NCI-H146 (cell line): Measurements from ENCODE around the gene UACA.
"Not testable (repeated sequence)": the region's sequence is repeated elsewhere in the genome, so short reads cannot be mapped to it uniquely, and the experiment has no call there.

Source experiments
- DNase-seq: peaks from one replicate; lab custom pipeline; 2025; lab: John Stamatoyannopoulos, UW

Gene UACA, protein sequence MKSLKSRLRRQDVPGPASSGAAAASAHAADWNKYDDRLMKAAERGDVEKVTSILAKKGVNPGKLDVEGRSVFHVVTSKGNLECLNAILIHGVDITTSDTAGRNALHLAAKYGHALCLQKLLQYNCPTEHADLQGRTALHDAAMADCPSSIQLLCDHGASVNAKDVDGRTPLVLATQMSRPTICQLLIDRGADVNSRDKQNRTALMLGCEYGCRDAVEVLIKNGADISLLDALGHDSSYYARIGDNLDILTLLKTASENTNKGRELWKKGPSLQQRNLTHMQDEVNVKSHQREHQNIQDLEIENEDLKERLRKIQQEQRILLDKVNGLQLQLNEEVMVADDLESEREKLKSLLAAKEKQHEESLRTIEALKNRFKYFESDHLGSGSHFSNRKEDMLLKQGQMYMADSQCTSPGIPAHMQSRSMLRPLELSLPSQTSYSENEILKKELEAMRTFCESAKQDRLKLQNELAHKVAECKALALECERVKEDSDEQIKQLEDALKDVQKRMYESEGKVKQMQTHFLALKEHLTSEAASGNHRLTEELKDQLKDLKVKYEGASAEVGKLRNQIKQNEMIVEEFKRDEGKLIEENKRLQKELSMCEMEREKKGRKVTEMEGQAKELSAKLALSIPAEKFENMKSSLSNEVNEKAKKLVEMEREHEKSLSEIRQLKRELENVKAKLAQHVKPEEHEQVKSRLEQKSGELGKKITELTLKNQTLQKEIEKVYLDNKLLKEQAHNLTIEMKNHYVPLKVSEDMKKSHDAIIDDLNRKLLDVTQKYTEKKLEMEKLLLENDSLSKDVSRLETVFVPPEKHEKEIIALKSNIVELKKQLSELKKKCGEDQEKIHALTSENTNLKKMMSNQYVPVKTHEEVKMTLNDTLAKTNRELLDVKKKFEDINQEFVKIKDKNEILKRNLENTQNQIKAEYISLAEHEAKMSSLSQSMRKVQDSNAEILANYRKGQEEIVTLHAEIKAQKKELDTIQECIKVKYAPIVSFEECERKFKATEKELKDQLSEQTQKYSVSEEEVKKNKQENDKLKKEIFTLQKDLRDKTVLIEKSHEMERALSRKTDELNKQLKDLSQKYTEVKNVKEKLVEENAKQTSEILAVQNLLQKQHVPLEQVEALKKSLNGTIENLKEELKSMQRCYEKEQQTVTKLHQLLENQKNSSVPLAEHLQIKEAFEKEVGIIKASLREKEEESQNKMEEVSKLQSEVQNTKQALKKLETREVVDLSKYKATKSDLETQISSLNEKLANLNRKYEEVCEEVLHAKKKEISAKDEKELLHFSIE (N-terminal part only)

DNA sequence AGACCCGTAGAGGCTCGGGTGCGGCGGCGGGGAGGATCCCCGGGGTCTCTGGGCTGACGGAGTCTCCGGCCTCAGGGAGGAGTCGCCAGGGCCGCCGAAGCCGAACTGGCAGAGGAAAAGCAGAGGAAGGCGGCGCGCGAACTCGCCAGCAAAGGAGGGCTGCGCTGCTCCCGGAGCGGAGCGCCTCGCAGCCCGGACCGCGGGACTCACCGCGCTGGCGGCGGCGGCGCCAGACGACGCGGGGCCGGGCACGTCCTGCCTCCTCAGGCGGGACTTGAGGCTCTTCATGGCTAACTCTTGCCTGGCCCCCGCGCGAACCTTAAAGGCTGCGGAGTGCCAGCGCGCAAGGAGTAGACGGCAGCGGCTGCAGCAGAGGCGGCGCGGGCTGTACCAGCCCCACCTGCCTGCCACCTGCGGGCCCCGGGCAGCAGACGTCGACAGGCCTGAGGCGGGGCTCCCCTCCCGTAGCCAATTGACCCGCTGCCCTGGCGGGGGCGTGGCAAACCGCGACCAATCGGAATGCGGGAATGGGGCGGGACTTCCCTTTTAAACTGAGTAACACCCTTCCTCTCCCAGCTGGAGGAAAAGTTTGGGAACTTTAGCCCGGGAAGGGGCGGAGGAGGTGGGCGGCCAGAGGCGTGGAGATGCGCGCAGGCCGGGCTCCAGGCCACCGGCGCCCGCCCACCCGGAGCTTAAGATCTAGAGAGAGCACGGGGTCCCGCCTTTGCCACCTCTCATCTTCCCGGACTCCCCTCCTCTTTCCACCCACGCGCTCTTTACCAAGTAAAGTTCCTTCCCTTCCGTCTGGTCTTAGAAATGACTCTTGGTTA is at the start of gene UACA:
Gene UACA (minus strand): TSS at position 439 of the 830 bp plus-strand sequence. CDS start 151 bp downstream, at position 288.
- DNase-seq: peak; percentile 93

DNA sequence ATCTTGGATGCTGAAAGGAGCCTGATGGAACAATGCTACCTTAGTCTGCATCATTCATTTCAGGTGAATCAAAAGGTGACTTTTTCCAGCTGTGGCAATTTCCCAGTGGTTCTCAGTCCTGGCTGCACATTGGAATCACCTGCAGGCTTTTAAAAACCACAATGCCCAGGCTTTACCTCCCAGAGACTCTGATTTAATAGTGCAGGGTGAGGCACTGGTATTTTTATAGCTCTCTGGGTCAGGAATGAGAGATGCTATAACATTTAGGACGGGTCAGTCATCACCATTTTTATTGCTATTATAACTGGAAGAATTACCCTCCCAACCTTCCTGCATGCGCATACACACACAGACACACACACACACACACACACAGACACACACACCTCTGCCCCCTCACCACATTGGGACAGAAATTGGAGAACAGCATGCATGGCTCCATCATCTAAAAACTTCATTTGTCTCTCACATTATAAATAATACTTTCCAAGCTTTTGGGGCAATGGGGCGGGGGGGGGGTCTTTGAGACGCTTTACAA is 49.5 kb upstream of the UACA start:
- DNase-seq: no peak

DNA sequence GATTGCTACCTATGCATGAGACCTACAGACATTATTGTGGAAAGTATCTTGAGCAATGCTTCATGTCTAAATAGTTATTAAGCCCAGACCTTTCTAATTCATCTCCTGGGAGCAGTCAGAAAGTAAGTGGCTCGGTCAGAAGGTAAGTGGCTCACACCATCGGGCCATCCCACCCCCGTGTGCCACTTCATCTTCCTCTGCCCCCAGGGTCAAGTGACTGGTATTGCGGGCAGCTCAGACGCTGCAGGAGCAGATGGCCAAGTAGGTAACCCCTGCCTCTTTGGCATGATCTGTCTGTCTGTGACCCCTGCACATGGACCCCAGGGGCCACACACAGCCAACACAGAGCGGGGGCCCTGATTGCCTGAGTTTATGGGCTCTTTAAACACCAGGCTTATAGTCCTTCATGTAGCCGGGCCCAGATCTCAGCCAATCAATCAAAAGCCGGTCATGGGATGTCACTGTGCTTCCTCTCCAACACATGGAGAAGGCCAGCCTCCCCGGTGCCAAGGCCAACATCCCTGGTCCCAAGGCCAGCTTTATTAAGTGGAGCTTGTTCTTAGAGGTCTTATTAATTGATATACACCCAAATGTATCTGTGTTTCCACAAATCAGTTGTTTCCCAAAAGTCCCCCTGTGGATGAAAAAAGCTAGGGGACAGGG is 47.7 kb upstream of the UACA start:
- DNase-seq: no peak

DNA sequence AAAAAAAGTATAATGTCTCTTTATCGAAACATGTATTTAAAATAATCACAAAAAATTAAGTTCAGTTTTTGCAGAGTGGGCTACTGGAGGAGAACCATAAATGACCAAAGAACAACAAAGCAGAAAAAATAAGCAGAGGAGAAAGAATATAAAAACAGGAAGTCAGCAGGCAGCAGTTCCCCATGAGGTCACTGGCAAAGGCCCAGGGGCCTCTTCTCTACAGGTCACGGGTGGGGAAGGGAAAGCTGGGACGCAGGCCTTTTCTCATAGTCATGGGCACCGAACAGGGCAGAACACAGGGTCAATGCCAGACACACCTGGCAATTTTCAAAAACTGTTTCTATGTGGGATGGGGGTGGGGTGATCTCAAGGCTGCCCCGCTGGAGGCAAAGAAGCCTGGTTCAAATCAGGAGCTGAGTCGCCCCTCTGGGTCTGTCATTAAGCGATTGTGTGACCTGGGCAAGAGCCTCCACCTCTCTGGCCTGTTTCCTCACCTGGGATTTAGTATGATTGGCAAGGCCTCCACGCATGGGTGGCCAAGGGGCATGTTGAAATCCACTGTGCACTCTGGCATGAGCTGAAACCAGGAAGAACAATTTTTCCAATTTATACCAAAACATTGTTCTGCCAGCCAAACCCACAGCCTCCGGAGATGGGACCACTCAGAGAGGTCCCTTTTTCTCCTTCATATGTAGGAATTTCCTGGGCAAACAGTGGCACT is 43.8 kb upstream of the UACA start:
- no peak for DNase-seq

DNA sequence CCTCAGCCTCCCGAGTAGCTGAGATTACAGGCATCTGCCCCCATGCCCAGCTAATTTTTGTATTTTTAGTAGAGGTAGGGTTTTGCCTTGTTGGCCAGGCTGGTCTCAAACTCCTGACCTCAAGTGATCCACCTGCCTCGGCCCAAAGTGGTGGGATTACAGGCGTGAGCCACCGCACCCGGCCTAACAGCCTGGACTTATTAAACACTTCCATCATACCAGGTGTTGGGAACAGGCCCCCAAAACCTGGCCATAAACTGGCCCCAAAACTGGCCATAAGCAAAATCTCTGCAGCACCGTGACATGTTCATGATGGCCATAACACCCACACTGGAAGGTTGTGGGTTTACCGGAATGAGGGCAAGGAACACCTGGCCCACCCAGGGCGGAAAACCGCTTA is 41.0 kb upstream of the UACA start:
- not testable (repeated sequence) for DNase-seq

DNA sequence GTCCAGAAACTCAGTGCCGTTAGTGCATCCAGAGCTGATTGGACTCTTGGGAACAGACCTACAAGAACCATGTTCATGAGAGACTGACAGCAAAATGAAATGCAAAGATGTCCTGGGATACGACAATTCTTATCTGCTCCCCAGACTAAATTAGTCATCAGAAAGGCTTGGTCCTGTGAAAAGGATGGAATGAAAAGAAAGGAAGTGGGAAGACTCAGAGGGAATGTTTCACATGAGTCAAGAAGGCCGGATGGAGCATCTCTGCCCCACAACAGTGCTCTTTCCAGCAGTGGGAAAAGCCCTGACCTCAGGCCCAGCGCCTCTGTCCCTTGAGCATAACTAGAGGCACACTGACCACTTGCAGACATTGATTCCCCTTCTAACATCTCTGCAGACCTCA is 39.3 kb upstream of the UACA start:
- no peak for DNase-seq

DNA sequence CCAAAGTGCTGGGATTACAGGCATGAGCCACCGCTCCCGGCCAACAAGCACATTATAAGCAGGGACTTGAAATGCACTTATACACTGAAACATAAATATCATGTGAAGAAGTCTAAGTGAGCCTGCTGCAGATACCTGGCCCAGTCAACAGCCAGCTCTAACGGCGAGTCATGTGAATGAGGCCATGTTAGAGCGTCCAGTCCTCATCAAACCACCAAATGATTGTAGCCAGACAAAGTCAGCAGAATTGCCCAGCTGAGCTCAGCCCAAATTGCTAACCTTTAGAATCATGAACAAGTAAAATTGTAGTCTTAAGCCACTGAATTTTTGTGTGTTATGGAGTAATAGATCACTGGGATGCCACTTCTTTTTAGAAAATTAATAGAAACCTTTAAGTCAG is 37.8 kb upstream of the UACA start:
- DNase-seq: no peak

DNA sequence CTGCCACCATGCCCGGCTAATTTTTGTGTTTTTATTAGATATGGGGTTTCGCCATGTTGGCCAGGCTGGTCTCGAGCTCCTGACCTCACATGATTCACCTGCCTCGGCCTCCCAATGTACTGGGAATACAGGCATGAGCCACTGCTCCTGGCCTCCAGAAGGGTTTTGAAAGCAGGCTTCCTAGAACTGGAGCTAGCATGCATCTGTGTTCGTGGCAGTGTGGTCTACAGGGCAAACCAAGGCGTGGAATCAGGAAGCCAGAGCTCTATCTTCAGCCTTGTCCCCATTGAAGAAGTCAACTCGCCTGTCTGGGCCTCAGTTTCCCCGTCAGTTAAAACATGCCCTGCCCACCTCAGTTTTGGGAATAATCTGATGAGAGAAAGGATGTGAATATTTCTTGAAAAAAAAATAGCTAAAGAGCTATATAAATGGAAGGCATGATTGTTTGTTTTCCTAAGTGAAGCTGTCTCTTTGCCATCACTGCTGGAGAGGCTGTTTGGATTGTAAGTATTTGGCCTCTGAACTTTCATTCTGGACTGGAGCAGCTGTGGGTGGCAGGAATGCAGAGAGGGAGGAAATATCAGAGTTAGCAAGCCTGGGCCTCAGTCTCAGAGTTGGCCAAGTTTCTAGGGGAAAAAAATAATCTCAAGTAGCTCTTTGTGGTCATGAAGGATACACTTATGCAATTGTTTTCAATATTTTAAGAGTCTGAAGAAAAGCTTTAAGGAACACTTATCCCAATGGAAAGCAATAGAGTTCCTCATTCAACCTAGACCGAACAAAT is 36.5 kb upstream of the UACA start:
- no peak for DNase-seq

DNA sequence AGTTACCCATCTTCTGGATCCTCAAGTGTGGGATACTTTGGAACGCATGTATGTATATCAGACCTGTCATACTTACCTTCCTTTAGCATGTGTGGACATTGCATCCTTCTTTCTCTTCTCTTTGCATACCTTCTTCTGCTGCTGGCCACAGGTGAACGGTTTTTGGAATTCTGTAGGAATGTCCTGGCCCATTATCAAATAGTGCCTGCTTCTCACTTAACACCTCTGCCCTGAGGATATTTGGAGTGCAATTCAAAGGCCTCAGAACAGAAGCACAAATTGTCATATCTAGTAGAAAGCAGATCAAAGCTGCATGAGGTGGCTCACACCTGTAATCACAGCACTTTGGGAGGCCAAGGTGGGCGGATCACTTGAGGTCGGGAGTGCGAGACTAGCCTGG is 34.1 kb upstream of the UACA start:
- DNase-seq: no peak

DNA sequence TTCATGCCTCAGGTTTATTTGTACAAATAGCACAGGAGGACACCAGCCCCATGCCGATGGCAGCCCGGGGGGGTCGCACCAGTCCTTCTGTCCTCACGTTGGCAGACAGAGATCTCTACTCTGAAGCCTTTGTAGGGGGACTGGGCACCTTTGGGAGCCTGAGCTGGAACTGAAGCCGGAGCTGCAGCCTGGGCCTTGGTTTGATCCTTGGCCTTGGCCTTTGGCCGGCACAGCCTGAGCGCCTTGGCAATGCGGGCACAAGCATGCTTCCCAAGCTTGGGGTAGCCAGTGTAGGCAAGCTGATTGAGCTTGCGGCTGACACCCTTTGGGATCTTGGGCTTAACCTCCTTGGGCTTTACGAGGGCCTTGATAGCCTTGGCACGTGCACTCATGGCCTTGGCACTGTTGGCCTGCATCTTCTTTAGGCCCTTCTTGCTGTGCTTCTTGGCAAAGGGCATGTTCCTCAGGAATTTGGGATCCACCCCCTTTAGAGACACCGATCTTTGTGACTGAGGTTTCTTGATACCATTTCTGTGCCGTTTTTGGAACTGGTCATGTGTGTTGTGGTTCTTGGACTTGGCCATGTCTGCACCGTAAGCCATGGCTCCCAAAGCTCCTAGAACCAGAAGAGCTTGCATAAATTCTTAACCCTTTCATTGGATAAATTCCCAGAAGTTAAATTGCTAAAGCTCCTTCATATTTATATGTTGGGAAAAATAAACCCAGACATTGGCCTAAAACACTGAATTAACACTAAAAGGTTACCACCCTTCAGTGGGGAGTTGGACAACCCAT is 33.4 kb upstream of the UACA start:
- no peak for DNase-seq

DNA sequence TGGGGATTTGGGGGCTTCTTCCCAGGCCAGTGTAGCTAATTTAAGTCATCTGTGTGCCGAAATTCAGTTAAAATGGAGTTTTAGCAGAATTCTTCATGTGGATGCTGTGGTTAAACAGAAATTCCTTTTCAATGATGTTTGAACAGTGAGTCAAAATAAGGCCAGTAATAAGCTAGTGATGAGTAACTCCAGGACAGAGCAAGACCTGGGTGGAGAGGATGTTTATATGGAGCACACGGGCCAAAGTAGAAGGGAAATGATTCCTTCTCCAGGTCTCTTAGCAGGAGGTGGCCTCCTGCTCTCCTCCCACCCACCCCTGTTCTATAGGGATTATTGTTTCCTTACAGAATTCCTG is 31.9 kb upstream of the UACA start:
- DNase-seq: no peak

DNA sequence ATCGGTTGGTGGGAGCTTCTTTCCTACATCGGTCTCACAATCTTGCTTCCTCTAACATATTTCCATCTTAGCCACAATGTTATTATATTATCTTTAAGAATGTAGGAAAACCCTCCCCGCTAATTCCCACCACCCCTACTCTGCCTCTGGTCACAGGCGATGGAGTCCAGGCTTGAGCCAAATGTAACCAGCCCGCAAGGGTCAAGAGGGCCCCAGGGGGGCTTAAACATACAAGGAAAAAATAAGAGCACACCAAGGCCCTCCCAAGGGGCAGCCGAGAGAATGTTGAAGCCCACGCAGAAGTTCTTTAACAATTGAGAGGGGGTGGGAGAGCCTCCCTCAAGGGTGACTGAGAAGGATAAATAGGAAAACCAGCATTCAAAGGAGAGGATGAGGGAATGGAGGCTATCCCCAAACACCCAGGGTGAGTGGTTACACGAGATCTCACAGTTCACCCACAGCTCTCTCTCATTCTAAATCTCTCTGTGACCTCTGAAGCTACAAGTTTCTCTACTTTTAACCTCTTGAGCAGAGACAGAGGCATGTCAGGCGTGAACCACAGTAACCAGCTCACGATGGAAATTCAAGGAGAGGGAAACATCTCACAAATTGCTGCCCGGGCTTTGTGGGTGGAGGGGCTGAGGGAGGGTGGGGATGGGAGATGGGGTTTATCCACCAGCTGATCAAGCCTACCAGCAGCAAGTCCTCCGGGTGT is 31.4 kb upstream of the UACA start:
- DNase-seq: no peak

DNA sequence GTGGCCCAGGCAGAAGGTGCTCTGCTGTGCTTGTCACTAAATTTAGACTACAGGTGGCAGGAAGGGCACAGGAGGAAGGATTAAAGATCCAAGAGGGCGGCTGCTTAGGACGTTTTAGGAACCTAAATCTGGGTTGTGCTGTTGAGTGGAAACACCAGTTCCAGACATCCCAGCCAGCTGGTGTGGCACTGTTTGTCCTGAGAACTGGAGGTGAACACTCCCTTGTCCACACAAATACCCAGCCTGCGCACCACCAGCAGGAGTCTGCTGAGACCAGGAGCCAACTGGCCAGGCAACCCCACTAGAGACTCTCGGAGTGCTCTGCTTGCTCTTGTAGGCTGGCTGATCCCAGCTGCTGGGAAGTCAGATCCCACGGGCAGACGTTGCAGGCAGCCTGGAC is 30.3 kb upstream of the UACA start:
- no peak for DNase-seq

DNA sequence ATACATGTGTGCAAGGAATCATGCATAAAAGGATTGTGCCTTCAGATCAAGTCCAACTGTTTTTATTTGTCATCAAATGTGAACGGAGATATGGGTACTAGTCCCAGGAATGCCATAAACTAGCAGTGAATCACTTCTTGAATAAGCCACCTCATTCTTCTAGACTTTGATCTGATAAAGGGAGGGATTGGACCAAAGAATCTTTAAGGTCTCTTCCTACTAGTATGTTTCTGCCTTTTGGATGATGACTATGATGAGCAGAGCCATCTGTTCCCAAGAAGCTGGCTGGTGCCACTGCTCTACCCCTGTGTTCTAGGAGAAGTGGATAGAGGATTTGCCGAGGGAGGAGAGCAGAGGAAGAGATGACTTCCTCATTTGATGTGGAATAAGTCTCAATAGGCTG is 28.8 kb upstream of the UACA start:
- DNase-seq: no peak

DNA sequence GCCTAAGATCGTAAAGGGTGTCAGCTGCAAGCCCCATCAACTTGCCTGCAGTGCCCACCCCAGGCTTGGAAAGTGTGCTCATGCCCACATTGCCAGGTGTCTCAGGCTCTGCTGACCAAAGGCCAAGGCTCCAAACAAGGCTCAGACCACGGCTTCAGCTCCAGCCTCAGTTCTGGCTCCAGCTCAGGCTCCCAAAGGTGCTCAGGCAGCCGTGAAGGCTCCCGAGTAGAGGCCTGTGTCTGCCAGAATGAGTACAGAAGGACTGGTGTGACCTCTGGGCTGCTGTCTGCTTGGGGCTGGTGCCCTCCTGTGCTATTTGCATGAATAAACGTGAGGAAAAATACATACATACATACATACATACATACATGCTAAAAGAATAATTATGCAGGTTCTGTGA is 27.9 kb upstream of the UACA start:
- no peak for DNase-seq

DNA sequence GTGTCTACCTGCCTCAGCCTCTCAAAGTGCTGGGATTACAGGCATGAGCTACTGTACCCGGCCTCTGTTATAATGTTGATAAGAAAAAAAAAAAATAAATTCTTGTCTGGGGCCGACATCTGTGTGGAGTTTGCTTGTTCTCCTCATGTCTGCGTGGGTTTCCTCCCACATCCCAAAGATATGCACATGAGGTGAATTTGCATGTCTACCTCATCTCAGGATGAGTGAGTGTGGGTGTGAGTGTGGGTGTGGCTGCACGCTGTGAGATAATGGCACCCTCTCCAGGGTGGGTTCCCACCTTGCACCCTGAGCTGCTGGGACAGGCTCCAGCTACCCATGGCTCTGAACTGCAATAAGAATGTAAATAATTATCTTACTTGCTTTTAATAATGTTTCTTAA is 25.9 kb upstream of the UACA start:
- no peak for DNase-seq

DNA sequence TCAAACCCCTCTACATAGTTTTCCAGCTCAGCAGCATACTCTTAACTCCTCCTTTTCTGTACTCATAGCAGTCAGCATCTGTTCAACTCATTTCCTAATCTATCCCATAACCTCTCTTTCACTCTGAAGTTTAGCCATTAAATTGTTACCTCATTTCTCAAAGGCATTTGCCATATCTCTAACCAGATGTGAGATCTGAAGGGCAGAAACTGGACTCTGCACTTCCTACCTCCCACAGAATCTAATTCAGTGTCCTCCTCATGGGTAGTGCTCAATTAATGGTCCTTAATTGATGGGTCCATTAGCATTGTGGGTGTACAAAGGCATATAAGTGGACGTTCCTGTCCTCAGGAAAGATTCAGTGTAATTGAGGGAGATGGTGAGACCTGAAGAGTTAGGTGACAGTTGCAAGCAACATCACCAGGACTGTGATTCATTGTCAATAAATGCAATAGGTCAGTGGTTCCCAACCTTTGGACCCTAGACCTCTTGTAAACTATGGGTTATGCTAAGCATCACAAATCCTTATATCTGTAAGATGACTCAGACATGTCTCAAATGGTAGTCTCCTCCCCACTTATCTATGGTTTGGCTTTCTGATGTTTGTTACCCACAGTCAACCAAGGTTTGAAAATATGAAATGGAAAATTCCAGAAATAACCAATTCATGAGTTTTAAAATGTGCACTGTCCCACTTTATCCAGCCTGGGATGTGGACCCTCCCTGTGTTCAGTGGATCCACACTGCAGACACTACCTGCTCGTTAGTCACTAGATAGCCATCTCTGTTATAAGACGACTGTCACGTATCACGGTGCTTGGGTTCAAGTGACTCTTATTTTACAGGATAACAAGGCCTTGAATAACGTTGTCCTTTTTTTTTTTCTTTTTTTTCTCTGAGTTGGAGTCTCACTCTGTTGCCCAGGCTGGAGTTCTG is 25.0 kb upstream of the UACA start:
- DNase-seq: no peak
